Left hindlimb (tissue), 1 donor: ENCODE data around the gene ZNF793.
A peak's percentile ranks its signal among the peaks of the same experiment; 100 is the strongest.

Experiments used
- DNase-seq: peaks from one replicate; pipeline ENCODE4 v3.0.0-alpha.2; 2018

ZNF793 gene

DNA sequence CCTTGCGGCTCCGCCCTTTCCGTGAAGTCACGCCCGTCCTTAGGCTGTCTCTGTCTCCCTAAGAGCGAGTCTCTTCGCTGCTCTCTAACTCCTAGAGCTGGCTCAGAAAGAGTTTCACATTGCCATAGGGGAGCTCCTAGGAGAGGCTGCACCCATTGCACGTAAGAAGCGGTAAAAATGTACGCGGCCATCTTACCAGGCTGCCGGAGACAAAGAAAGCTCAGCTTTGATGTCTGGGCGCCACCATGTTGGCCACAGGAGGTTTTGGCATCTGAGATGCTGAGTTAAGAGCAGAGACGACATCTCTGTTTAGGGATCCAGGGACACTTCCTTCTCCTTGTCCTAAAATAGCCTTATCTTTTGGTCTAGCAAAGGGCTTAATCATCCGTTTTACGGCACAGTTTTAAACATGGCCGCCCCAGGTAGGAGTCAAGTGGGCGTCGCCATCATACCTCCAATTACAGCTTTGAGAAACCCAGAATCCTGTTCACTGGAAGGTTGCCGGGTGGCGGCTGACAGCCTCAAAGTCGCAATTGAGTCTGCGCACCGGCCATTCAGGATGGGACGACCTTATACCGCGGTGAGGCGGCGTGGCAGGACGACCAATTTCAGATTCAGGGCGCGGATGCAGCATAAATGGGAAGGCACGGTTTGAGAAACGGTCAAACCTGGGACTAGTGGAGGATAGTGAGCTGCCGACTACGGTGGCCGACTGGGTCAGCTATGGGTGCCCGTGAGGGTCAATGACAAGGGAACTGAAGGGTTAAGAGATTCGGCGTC lies at the start of gene ZNF793:
Gene ZNF793, plus strand, starts transcription at position 553 of the 780 bp plus-strand sequence. CDS start 16,501 bp downstream, outside the sequence.
- DNase-seq, result peak; percentile 89

DNA sequence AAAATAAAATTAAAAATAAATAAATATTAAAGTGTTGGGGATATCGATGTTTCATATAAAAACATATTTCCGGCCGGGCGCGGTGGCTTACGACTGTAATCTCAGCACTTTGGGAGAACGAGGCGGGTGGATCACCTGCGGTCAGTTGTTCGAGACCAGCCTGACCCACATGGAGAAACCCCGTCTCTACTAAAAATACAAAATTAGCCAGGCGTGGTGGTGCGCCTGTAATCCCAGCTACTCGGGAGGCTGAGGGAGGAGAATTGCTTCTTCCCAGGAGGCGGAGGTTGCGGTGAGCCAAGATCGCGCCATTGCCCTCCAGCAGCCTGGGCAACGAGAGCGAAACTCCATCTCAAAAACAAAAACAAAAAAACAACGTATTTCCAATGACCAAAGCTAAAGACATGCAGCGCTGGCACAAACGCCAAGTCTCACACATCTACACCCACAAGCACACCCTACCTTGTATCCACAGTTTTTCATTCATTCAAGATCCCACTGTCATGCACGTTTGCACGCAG lies 40.4 kb upstream of the ZNF793 start:
- no peak for DNase-seq

DNA sequence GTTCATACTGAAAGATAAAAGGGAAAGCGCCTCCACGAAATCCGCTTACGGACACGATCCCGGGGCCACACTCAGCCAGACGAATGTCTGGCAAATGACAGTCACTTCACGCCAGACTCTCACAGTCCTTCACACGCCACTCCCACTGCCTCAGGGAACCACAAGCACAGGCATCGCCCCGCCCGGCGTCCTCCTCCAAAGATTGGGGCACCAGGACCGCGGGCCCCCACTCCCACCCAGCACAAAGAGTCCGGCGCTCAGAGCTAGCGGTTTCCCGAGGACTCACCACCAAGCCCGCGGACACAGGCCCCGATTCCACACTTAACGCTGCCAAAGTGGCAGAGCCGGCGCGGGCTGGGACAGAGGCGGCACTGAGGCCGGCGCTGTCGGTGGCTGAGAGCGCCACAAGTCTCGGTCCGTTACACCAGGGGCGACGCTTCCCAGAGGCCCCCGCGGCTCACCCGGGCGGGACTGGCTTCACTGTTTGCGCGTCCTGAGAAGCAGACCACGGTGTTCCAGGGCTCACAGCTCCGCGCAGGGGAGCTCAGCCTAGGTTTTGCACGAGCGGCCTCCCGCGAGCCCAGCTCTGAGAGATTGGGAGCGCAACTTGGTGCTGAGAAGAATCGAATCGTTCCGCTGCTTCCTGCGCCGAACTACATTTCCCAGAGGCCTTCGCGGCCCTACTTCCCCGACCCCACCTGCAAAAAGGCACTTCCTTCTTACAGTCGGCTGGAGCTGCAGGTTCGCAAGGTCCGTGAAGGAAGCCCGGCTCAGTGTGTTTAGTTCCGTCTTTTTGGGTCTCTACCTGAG lies 39.7 kb upstream of the ZNF793 start, which contains the start of gene ZNF569:
Gene ZNF569, minus strand, starts transcription at position 647 of the 810 bp plus-strand sequence. CDS start 22,523 bp downstream, outside the sequence.
- DNase-seq, result peak; percentile 95

GRCh38 chr19:37467608-37468090 lies 39.1 kb upstream of the ZNF793 start:
- DNase-seq, result no peak

DNA sequence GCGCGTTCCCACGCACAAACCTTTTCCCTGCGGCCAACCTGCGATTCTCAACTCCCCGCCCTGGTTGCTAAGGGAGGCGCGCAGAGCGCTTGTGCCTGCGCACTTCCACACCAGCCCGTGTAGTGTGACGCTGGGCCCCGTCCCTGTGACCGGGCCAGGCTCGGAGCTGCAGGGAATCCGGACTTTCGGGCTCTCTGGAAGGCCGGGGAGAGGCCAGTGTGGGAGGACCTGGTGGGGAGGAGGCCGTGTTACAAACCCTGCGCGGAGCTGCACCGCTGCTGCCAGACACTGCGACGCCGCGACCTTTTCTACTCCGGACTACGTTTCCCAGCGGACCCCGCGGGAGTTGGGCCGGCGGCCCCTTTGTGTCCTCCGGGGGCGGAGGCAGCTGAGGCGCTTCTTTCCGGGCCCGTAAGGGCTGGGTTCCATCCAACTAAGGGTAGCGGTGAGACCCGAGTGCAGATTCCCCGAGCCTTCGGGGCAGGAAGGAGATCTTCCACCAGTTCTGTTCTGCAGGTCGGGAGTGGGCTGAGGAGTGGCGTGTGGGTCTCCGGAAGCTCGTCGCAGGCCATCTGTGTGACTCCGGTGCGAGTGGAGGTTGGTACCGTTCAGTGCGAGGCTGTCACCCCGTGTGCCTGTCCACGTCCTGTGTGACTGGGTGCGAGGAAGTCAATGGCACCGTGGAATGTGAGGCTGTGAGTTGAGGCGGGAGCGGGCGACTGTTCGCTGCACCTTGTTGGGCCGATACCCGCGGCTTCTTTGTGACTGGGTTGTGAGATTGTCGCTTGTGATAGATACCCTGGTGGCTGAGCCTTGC lies 37.6 kb upstream of the ZNF793 start, which contains the start of gene ZNF570:
Gene ZNF570, plus strand, starts transcription at position 396 of the 817 bp plus-strand sequence. CDS start 999 bp downstream, outside the sequence.
- DNase-seq, result peak; percentile 93

DNA sequence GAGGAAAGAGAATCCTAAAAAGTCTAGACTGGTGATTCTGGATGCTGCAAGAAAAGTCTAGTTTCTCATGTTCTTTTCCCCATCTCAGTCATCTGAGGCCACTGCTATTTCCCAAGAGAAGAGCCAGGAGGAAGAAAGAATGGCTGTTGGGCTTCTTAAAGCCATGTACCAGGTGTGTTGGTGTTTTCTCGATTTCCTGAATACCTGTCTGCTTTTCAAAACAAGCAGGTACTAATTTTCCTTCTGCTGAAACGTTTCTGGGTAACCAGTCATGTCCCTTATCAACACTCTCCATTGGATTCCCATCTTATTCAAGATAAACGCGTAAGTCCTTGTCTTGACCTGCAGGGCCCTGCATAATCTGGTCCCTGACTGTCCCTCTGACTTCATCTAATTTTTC lies 36.5 kb upstream of the ZNF793 start:
- DNase-seq, result no peak

- DNase-seq, result no peak
These were observed 34.6 kb upstream of the ZNF793 start for GRCh38 chr19:37472165-37472564.

- no peak for DNase-seq
These were observed 22.2 kb upstream of the ZNF793 start for GRCh38 chr19:37484406-37485168.

GRCh38 chr19:37492213-37492612 lies 14.5 kb upstream of the ZNF793 start:
- DNase-seq, result no peak

- DNase-seq, result no peak
These were observed 767 bp upstream of the ZNF793 start for GRCh38 chr19:37505958-37506386.

DNA sequence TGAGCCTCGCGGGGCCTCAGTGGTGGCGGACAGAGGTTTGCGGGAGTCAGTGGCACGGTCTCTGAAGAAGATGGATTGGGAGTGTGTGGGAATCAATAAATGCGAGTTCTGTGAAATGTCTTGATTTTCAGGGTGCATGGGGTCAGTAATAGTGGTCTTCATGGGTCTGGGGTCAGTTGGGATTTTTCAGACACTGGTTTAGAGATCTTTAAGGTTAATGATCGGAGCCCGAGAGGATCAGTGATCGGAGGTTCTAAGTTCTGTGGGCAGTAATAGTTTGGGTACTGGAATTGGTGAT lies 377 bp downstream of the ZNF793 start:
- no peak for DNase-seq

GRCh38 chr19:37511186-37511585 lies 4.4 kb downstream of the ZNF793 start:
- DNase-seq, result no peak

- DNase-seq, result no peak
These were observed 5.1 kb downstream of the ZNF793 start for GRCh38 chr19:37511821-37512220.

GRCh38 chr19:37513397-37513796 lies 6.7 kb downstream of the ZNF793 start:
- no peak for DNase-seq

DNA sequence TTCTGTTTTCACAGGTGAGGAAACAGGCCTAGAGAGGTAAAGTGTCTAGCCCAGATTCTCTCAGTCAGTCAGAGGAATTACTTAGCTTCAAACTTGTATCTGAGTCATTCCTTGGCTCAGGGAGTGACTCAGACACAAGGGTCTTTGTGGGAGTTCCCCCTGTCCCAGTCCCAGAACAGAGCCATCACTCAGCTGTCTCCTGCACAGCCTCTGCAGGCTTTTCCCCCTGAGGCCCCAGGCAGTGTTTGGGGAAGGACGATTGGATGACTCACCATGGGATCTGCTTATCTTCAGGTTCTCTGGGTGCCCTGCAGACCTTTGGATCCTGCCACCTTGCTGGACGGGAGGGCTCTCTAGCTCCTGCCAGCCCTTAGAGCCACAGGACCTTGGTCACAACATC lies 13.2 kb downstream of the ZNF793 start:
- no peak for DNase-seq

- no peak for DNase-seq
These were observed 30.7 kb downstream of the ZNF793 start for GRCh38 chr19:37537391-37537947.

- DNase-seq, result peak; percentile 75
These were observed 44.6 kb downstream of the ZNF793 start for GRCh38 chr19:37551129-37551993.

DNA sequence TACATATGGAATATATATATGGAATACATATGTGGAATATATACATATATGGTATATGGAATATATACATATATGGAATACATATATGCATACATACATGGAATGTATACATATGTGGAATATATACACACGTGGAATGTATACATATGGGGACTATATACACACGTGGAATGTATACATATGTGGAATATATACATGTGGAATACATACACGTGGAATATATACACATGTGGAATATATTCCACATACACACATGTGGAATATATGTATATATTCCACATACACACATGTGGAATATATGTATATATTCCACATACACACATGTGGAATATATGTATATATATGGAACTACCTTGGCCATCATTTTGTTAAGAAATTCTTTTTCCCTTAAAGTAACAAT lies 56.8 kb downstream of the ZNF793 start:
- no peak for DNase-seq

DNA sequence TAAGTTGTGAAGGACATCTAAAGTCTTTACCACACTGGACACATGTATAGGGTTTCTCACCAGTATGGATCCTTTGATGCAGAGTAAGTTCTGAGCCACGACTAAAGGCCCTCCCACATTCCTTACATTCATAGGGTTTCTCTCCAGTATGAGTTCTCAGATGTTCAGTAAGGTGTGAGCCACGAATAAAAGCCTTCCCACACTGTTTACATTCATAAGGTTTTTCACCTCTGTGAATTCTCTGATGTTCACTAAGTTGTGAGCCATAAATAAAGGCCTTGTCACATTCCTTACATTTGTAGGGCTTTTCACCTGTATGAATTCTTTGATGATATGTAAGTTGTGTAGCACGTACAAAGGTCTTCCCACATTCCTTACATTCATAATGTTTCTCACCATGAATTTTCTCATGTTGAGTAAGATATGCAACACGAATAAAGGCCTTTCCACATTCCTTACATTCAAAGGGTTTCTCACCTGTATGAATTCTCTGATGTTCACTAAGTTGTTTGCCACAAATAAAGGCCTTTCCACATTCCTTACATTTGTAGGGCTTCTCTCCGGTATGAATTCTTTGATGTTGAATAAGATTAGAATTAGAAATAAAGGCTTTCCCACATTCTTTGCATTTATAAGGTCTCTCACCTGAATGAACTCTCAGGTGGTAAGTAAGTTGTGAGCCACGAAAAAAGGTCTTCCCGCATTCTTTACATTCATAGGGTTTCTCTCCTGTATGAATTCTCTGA lies 58.1 kb downstream of the ZNF793 start:
- DNase-seq, result no peak

DNA sequence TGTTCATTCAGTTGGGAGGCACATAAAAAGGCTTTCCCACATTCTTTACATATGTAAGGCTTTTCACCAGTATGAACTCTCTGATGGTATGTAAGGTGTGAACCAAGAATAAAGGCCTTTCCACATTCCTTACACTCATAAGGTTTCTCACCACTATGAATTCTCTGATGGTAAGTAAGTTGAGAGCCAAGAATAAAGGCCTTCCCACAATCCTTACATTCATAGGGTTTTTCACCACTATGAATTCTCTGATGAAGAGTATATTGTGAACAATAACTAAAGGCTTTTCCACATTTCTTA lies 58.6 kb downstream of the ZNF793 start:
- DNase-seq, result no peak
